Measurements from ENCODE around the gene TGIF2.
"Not testable (repeated sequence)": the region's sequence is repeated elsewhere in the genome, so short reads cannot be mapped to it uniquely, and the experiment has no call there.

Gene TGIF2

GRCh38 chr20:36620917-36621316, 47.5 kb downstream of the TGIF2 start:
- no peak for DNase-seq

- DNase-seq: no peak
Observed at GRCh38 chr20:36623444-36623843, 50.0 kb downstream of the TGIF2 start.

GRCh38 chr20:36624068-36624943, 50.9 kb downstream of the TGIF2 start:
- DNase-seq: no peak

GRCh38 chr20:36624944-36625324, 51.5 kb downstream of the TGIF2 start:
- DNase-seq: no peak

GRCh38 chr20:36628076-36628475, 54.7 kb downstream of the TGIF2 start:
- DNase-seq: no peak

- peak; percentile 17 for DNase-seq
Observed at GRCh38 chr20:36629719-36630681, 56.6 kb downstream of the TGIF2 start.

- DNase-seq: peak; percentile 11
Observed at GRCh38 chr20:36631646-36632045, 58.2 kb downstream of the TGIF2 start.

GRCh38 chr20:36632147-36632486, 58.7 kb downstream of the TGIF2 start:
- no peak for DNase-seq

GRCh38 chr20:36632487-36633284, 59.3 kb downstream of the TGIF2 start:
- no peak for DNase-seq

GRCh38 chr20:36633285-36633772, 59.9 kb downstream of the TGIF2 start:
- no peak for DNase-seq

- DNase-seq: no peak
Observed at GRCh38 chr20:36634342-36634741, 60.9 kb downstream of the TGIF2 start.

GRCh38 chr20:36638876-36639400, 65.5 kb downstream of the TGIF2 start:
- DNase-seq: not testable (repeated sequence)

- DNase-seq: no peak
Observed at GRCh38 chr20:36641506-36641843, 68.1 kb downstream of the TGIF2 start.

GRCh38 chr20:36642136-36642535, 68.7 kb downstream of the TGIF2 start:
- no peak for DNase-seq
